Adrenal gland (tissue), 12 donors: ENCODE results near the gene CABCOCO1. TPM values are rescaled to one million over a fixed set of nuclear protein-coding genes. Genes with fewer than 3 reads are reported as not detected.

ENCODE experiments used
- DNase-seq, 7 donors: peaks; one replicate each; pipeline ENCODE4 v3.0.0-alpha.2; 2019 to 2020
- H3K27ac ChIP-seq, 5 donors: fragments of 200-600 bp; sonication (generic) in 4 of 5; 1 replicate in 3 of 5; 2 replicates in 2 of 5; pipeline versions ENCODE4 v1.5.1 to v1.8.0; 2016 to 2020; ENCODE audit warnings: mild to moderate bottlenecking in 1 of 5
- H3K27me3 ChIP-seq: fragments of 200-600 bp; 2 replicates; pipeline ENCODE4 v1.8.0; 2021
- H3K36me3 ChIP-seq, 2 donors: fragments of 200-600 bp; replicated peaks in 1 of 2; 1 replicate in 1 of 2; 2 replicates in 1 of 2; pipeline versions ENCODE4 v1.5.1 to v1.8.0; 2018 to 2022
- H3K4me1 ChIP-seq, 2 donors: fragments of 200-600 bp; replicated peaks in 1 of 2; 1 replicate in 1 of 2; 2 replicates in 1 of 2; pipeline versions ENCODE4 v1.5.1 to v1.8.0; 2018 to 2021
- H3K4me3 ChIP-seq, 4 donors: fragments of 200-600 bp; sonication (generic) in 3 of 4; one replicate each; pipeline ENCODE4 v1.5.1; 2016 to 2018
- H3K9me3 ChIP-seq, 3 donors: fragments of 200-600 bp; sonication (generic) in 1 of 3; replicated peaks in 1 of 3; 1 replicate in 2 of 3; 2 replicates in 1 of 3; pipeline versions ENCODE4 v1.5.1 to v1.8.0; 2016 to 2021
- POLR2A ChIP-seq, 2 donors: fragments of 450-650 bp; IDR thresholded peaks; one replicate each; pipeline ENCODE4 v1.6.1; 2017; ENCODE audit warnings: antibody characterized with exemption in 2 of 2, mild to moderate bottlenecking in 2 of 2, moderate library complexity in 1 of 2
- WGBS, 4 donors: extraction: QIAGEN DNeasy Blood & Tissue Kit in 2 of 4; methylation state at CpG; one replicate each; pipeline versions ENCODE4 v1.1.5 to v1.1.7; 2013 to 2017; 5-methylcytosine and 5-hydroxymethylcytosine counted together
- intact Hi-C, 2 donors: fragments of 100-400 bp; cut with DNase I; formaldehyde crosslinking; loops; one replicate each; pipeline versions ENCODE4 v1.14.1 to v1.15.0; 2022 to 2023
- polyA plus RNA-seq, 3 donors: library from polyadenylated mRNA; stranded (reverse); fragments of 200-250 nt in 2 of 3; fragments of 350-450 nt in 1 of 3; fragmentation: Illumina TruSeq in 1 of 3; extraction: RNeasy Lipid Tissue Mini Kit (QIAGEN cat#74804) in 1 of 3; gene quantifications; one replicate each; pipeline ENCODE4 v1.2.3, GENCODE V29; 2013 to 2014
- total RNA-seq, 9 donors: library from RNA; depleted of rRNA in 4 of 9; stranded (reverse); fragments of >200 nt in 4 of 9; fragments of 120-200 nt in 1 of 9; fragmentation: NEBNext Ultra II Directional in 1 of 9; extraction: Animal tissue kit (Norgen Biotek cat#: 25700) in 1 of 9; gene quantifications; one replicate each; pipeline versions ENCODE4 v1.1.0 to v1.2.4, GENCODE V29; 2013 to 2023
- TF ChIP-seq, protein P1 (sequence below), 6 experiments: fragments of 450-650 bp in 4 of 6; fragments of 200-600 bp in 2 of 6; sonication (generic) in 1 of 6; IDR thresholded peaks; 1 replicate in 5 of 6; 2 replicates in 1 of 6; pipeline versions ENCODE4 v1.5.1 to v1.8.0; 2016 to 2021; ENCODE audit warnings: antibody characterized with exemption in 6 of 6, mild to moderate bottlenecking in 2 of 6, moderate library complexity in 1 of 6
- donor health status: healthy with polysubstance abuse.
- donor health status: Bipolar disorder and iron deficiency.
- donor health status: DM: yes; HTN: yes; CAD: no.
- donor health status: DM: no; HTN: no; CAD: no.
- donor health status: DM: no; HTN: no; CAD: no.
- donor health status: DM: yes; HTN: yes; CAD: no.

Gene CABCOCO1
- total and polyA plus RNA-seq, 12 donors = 0.36 to 2.9 (median 1.4) TPM; not detected in 6

DNA sequence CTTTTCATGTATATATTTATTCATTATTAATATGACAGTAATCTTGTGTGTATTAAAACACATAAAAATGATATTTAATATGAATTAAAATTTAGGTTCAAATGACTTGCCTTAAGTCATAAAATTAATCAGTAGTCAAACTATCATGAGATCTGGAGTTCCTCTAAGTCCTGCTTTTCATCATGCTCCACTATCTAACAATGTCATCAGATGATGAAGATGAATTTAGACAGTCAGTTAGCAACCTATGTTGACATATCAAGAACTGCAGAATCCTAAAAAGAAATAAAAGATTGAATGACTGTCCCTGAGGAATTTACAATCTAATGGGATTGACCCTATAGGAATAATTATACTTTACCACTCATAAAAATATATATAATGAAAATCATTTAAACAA, 7.1 kb downstream of the CABCOCO1 start:
- no peaks in the 10 kb centered on the region for H3K27me3 ChIP-seq

DNA sequence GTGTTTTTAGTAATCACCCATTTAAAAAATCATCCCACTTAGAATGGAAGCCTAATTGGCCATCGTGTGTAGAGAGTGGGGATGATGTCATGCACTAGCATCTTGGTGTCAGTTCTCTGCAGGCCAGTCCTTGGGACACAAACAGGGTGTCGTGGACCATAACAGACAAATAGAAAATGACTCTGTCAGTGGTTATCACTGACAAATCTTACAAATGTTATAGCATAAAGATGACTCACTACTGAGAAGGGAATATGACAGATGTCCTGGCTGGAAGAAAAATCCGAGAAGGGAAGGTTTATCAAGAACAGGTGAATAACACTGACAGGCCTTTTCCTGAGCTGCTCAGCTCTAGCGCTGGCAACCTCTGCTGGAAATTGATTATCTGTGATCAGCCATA, 10.6 kb downstream of the CABCOCO1 start:
- H3K9me3 ChIP-seq = no peaks in the 10 kb centered on the region
- TF ChIP-seq POLR2A (IDR thresholded peaks at IDR 0.05) = no peak
- TF ChIP-seq, protein P1, sequence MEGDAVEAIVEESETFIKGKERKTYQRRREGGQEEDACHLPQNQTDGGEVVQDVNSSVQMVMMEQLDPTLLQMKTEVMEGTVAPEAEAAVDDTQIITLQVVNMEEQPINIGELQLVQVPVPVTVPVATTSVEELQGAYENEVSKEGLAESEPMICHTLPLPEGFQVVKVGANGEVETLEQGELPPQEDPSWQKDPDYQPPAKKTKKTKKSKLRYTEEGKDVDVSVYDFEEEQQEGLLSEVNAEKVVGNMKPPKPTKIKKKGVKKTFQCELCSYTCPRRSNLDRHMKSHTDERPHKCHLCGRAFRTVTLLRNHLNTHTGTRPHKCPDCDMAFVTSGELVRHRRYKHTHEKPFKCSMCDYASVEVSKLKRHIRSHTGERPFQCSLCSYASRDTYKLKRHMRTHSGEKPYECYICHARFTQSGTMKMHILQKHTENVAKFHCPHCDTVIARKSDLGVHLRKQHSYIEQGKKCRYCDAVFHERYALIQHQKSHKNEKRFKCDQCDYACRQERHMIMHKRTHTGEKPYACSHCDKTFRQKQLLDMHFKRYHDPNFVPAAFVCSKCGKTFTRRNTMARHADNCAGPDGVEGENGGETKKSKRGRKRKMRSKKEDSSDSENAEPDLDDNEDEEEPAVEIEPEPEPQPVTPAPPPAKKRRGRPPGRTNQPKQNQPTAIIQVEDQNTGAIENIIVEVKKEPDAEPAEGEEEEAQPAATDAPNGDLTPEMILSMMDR (IDR thresholded peaks at IDR 0.05) = no peak
- H3K4me3 ChIP-seq = no peak overlapping the region
- H3K27me3 ChIP-seq = no peaks in the 10 kb centered on the region
- WGBS, 4 donors = 61 to 71% (median 65%) methylated on average over 4 of the region's 4 CpGs
- no peak overlapping the region for H3K27ac ChIP-seq
- no peaks in the 10 kb centered on the region for H3K4me1 ChIP-seq
- no peaks in the 10 kb centered on the region for H3K36me3 ChIP-seq
- DNase-seq = no peak
- intact Hi-C loops = no loop called here

More for the DNA sequence above, 7.1 kb downstream of the CABCOCO1 start:
- no peak for DNase-seq
- intact Hi-C loops = no loop called here
- Histone ChIP-seq H3K4me1 (no peaks in the 10 kb centered on the region), H3K36me3 (no peaks in the 10 kb centered on the region), H3K9me3 (no peaks in the 10 kb centered on the region), H3K27ac (no peak overlapping the region), H3K4me3 (no peak overlapping the region)
- TF ChIP-seq, protein P1 (IDR thresholded peaks at IDR 0.05) = no peak
- TF ChIP-seq POLR2A (IDR thresholded peaks at IDR 0.05) = no peak

DNA sequence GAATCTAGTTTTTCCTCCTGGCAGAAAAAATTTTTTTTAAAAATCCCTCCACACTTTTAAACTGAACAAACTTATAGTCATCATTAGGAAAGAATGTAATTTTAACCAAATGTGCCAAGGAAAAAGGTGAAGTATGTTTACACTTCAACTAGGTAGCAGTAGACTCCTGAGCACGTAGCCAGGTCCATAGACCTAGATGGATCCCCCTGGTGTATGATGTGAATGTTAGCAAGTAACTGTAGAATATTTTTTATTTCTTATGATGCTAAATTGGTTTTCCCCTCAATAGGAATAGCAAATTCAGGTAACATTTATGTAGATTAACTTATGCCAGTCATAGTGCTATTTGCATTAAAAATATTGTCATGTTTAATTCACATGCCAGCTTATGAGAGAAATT, 19.6 kb downstream of the CABCOCO1 start:
- no peak overlapping the region for H3K4me3 ChIP-seq
- H3K27ac ChIP-seq = no peak overlapping the region
- intact Hi-C loops = no loop called here
- DNase-seq = no peak
- H3K36me3 ChIP-seq = no peaks in the 10 kb centered on the region
- no peaks in the 10 kb centered on the region for H3K9me3 ChIP-seq
- no peaks in the 10 kb centered on the region for H3K4me1 ChIP-seq
- H3K27me3 ChIP-seq = no peaks in the 10 kb centered on the region
- WGBS, 4 donors = 86 to 96% (median 93%) methylated on average over 1 of the region's 1 CpG
- TF ChIP-seq, protein P1 (IDR thresholded peaks at IDR 0.05) = no peak
- no peak for TF ChIP-seq POLR2A (IDR thresholded peaks at IDR 0.05)

DNA sequence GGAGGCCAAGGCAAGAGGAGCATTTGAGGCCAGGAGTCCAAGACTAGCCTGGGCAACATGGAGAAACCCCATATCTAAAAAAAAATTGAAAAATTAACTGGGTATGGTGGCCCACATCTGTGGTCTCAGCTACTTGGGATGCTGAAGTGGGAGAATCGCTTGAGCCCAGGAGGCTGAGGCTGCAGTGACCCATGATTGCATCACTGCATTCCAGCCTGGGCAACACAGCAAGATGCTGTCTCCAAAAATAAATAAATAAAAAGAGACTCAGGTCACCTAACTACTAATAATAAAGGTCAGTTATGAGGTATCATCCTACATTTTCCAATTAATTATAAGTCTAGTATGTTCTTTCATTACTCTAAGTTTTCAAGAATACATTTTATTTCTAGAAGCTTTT, 20.6 kb downstream of the CABCOCO1 start:
- Histone ChIP-seq H3K36me3 (no peaks in the 10 kb centered on the region), H3K4me1 (no peaks in the 10 kb centered on the region), H3K9me3 (no peaks in the 10 kb centered on the region), H3K4me3 (no peak overlapping the region), H3K27me3 (no peaks in the 10 kb centered on the region), H3K27ac (no peak overlapping the region)
- 94 to 100% (median 98%) methylated on average over 1 of the region's 1 CpG for WGBS, 4 donors
- DNase-seq = no peak
- intact Hi-C loops = no loop called here
- TF ChIP-seq POLR2A (IDR thresholded peaks at IDR 0.05) = no peak
- TF ChIP-seq, protein P1 (IDR thresholded peaks at IDR 0.05) = no peak
